ENCODE data around the gene FRMPD4. TPM values are rescaled to one million over a fixed set of nuclear protein-coding genes. Genes with fewer than 3 reads are reported as not detected.

The FRMPD4 gene
- total and polyA plus RNA-seq, 2 of the 13 experiments (the other 11 are each of a cell fraction or from before 2014, with no cell fraction given), result not detected

DNA sequence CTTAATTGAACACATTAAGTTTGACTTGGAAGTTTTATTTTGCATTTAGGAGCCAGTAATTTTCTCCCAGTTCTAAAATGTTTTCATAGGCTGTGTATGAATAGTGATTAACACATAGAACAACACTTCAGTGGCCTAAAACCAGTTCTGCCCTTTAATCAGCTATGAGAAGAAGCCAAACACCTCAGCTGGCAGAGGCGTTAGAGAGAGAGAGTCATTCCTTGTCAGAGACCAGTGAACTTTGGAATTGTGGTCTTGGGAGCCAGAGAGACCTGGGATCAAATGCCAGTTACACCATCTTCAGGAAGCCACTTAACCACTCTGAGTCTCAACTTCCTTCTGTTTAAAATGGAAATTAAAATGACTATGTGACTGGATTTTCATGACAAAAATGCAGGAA is 613.6 kb downstream of the FRMPD4 start:
- ChIA-PET CTCF (ENCODE audit: low intra/inter-chr PET ratio, low total read pairs) (no interaction called here), POLR2A (no interaction called here)
- Histone ChIP-seq H3K27me3 (ENCODE audit: control insufficient read depth in 1 of 2, insufficient read depth in 2 of 2, low read length in 2 of 2) (no peaks in the 10 kb centered on the region), H3K36me3 (replicated peaks in 1 of 2; ENCODE audit: control insufficient read depth in 1 of 2, insufficient read depth in 2 of 2, low read length in 2 of 2) (no peaks in the 10 kb centered on the region), H3K9me3 (ENCODE audit: low read length) (no peaks in the 10 kb centered on the region), H2AFZ (ENCODE audit: low read length) (no peak overlapping the region), H4K20me1 (ENCODE audit: insufficient read depth, low read length) (no peaks in the 10 kb centered on the region), H3K27ac (ENCODE audit: extremely low read length, insufficient read depth, low read length) (no peak overlapping the region), H3K4me1 (ENCODE audit: insufficient read depth, low read length) (no peaks in the 10 kb centered on the region), H3K79me2 (ENCODE audit: insufficient read depth, low read length) (no peaks in the 10 kb centered on the region), H3K4me3 (replicated peaks in 1 of 3; ENCODE audit: insufficient read depth in 1 of 3, low read depth in 2 of 3, low read length in 3 of 3) (no peak overlapping the region), H3K4me2 (ENCODE audit: low read depth, low read length) (no peak overlapping the region), H3K9ac (ENCODE audit: insufficient read depth, low read depth, low read length) (no peak overlapping the region)
- no TSS peak for BruUV-seq (replicated peaks)
- WGBS (ENCODE audit: low lambda C conversion rate), result 0% methylated on average over 1 of the region's 1 CpG
- in situ Hi-C loops (cut with HindIII; ENCODE audit: extremely low pct_ligation_motif_present, low pct_unique_long_range_greater_than_20kb), result no loop called here
- ATAC-seq (no peak), DNase-seq (ENCODE audit: low spot score) (no peak), FAIRE-seq (no peak)
- intact Hi-C loops (cut with micrococcal nuclease; ENCODE audit: unreplicated experiment), result no loop called here
- TF ChIP-seq ZNF547 (CRISPR knock-in tag; IDR thresholded peaks at IDR 0.05), result no peak
- no peak for TF ChIP-seq ZNF652 (CRISPR knock-in tag; IDR thresholded peaks at IDR 0.05; ENCODE audit: borderline replicate concordance, low read depth)
- TF ChIP-seq ZXDC (CRISPR knock-in tag; IDR thresholded peaks at IDR 0.05), result no peak
- TF ChIP-seq HNRNPH1 (optimal IDR thresholded peaks at IDR 0.05; ENCODE audit: low read depth, low read length), result no peak
- TF ChIP-seq ZNF782 (CRISPR knock-in tag; IDR thresholded peaks at IDR 0.05; ENCODE audit: borderline replicate concordance), result no peak
- TF ChIP-seq ZSCAN29 (CRISPR knock-in tag; conservative IDR thresholded peaks at IDR 0.05), result no peak
- no peak for TF ChIP-seq KLF11 (CRISPR knock-in tag; IDR thresholded peaks at IDR 0.05)
- TF ChIP-seq, protein P1, sequence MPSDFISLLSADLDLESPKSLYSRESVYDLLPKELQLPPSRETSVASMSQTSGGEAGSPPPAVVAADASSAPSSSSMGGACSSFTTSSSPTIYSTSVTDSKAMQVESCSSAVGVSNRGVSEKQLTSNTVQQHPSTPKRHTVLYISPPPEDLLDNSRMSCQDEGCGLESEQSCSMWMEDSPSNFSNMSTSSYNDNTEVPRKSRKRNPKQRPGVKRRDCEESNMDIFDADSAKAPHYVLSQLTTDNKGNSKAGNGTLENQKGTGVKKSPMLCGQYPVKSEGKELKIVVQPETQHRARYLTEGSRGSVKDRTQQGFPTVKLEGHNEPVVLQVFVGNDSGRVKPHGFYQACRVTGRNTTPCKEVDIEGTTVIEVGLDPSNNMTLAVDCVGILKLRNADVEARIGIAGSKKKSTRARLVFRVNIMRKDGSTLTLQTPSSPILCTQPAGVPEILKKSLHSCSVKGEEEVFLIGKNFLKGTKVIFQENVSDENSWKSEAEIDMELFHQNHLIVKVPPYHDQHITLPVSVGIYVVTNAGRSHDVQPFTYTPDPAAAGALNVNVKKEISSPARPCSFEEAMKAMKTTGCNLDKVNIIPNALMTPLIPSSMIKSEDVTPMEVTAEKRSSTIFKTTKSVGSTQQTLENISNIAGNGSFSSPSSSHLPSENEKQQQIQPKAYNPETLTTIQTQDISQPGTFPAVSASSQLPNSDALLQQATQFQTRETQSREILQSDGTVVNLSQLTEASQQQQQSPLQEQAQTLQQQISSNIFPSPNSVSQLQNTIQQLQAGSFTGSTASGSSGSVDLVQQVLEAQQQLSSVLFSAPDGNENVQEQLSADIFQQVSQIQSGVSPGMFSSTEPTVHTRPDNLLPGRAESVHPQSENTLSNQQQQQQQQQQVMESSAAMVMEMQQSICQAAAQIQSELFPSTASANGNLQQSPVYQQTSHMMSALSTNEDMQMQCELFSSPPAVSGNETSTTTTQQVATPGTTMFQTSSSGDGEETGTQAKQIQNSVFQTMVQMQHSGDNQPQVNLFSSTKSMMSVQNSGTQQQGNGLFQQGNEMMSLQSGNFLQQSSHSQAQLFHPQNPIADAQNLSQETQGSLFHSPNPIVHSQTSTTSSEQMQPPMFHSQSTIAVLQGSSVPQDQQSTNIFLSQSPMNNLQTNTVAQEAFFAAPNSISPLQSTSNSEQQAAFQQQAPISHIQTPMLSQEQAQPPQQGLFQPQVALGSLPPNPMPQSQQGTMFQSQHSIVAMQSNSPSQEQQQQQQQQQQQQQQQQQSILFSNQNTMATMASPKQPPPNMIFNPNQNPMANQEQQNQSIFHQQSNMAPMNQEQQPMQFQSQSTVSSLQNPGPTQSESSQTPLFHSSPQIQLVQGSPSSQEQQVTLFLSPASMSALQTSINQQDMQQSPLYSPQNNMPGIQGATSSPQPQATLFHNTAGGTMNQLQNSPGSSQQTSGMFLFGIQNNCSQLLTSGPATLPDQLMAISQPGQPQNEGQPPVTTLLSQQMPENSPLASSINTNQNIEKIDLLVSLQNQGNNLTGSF (CRISPR knock-in tag; IDR thresholded peaks at IDR 0.05), result no peak
- TF ChIP-seq NBN (conservative IDR thresholded peaks at IDR 0.05), result no peak
- no peak for TF ChIP-seq ATAD3A (CRISPR knock-in tag; IDR thresholded peaks at IDR 0.05)
- TF ChIP-seq ZNF143 (CRISPR knock-in tag; IDR thresholded peaks at IDR 0.05), result no peak
- TF ChIP-seq RFX3 (CRISPR knock-in tag; IDR thresholded peaks at IDR 0.05), result no peak
- TF ChIP-seq ZNF552 (CRISPR knock-in tag; IDR thresholded peaks at IDR 0.05; ENCODE audit: borderline replicate concordance), result no peak
- TF ChIP-seq LRRFIP1 (CRISPR knock-in tag; conservative IDR thresholded peaks at IDR 0.05), result no peak
- no peak for TF ChIP-seq ZBTB7A (CRISPR knock-in tag; IDR thresholded peaks at IDR 0.05)
- no peak for TF ChIP-seq XRCC5 (optimal IDR thresholded peaks at IDR 0.05; ENCODE audit: low read length)

Data from HepG2 (cell line).